Measurements from ENCODE around the gene HDAC9.

HDAC9 gene

DNA sequence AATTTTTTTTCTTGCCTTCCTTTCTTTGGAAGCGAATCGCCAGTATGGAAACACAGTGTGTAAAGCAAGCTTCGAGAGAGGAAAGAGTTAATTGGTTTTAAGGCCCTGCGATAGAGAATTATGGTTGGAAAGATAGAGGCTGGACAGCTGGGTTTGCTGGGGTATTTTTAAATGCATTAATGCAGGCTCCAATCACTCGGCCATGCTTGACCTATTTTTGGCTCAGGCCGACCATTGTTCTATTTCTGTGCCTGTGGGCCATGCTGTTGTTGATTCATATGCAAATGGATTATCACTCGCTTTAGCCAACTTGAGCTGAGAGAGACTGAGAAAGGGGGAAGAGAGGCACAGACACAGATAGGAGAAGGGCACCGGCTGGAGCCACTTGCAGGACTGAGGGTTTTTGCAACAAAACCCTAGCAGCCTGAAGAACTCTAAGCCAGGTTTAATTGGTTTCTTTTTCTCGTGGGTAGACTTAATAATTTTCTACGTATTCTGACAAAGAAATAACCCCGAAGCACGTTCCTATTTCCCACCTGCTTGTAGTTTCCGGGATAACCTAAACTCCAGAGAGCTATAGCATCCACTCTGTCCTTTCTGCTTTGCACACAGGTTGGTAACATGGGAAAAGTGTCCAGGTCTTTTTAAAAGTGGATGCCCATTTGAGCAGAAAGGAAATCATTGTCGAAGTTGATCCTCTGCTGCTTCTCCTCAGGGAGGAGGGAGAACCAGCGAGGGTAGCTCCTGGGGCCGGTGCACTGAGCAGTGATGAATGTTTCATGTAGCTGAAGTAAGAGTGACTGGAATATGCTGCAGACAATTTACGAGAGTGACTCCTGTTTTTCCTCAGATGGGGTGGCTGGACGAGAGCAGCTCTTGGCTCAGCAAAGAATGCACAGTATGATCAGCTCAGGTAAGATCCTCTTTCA, at the start of gene HDAC9:
HDAC9 (plus strand) TSS at position 338 of the 929 bp plus-strand sequence; CDS start at position 892, 554 bp downstream.
- peak; percentile 69 for DNase-seq

DNA sequence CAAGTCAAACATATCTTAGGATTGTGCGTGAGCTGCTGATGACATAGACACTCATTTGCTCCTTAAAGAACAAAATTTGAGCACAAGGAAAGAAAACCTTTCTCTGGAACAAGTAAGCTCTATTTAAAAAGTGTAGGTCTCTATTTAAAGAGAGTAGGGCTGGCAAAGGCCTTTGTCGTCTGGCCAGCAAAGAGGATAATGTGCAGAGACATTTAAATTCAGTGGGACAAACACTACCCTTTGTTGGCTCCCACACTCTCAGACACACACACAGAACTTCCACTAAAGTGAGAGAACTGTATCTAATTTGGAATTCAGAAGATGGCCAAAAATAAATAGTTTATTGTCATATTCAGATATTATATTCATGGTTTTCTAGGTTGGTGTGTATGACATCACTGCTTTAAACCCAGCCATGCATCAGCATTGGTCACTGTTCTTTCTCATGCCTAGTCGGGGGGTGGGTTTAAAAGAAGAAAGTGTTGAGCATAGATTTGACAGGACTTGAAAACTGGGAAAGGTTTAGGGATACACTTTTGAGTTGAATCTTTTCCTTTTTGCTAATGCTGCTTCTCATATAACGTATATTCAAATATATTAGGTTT, 49.5 kb upstream of the HDAC9 start:
- DNase-seq: no peak

GRCh38 chr7:18450019-18450418, 45.5 kb upstream of the HDAC9 start:
- DNase-seq: no peak

GRCh38 chr7:18455606-18456005, 39.9 kb upstream of the HDAC9 start:
- no peak for DNase-seq

DNA sequence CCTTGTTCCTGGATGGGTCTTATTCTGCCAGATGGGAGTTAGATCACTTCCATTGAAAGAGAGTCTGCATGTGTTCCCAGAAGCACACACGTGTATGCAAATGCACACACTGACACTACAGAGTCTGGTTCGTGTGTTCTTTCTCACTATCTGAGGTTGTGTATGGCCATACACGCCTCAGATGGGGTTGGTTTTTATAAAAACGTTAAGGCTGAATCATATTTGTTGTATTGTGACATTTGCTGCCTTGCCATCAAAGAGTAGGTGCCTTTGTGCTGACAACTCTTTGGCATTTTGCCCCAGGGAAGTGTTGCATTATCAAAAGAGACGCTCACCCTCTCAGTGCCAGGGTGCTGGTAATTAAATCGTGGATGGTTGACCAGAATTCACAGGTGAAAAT, 37.7 kb upstream of the HDAC9 start:
- DNase-seq: peak; percentile 33

- DNase-seq: no peak
Observed at GRCh38 chr7:18458830-18459229, 36.7 kb upstream of the HDAC9 start.

GRCh38 chr7:18459484-18460245, 35.9 kb upstream of the HDAC9 start:
- DNase-seq: no peak

DNA sequence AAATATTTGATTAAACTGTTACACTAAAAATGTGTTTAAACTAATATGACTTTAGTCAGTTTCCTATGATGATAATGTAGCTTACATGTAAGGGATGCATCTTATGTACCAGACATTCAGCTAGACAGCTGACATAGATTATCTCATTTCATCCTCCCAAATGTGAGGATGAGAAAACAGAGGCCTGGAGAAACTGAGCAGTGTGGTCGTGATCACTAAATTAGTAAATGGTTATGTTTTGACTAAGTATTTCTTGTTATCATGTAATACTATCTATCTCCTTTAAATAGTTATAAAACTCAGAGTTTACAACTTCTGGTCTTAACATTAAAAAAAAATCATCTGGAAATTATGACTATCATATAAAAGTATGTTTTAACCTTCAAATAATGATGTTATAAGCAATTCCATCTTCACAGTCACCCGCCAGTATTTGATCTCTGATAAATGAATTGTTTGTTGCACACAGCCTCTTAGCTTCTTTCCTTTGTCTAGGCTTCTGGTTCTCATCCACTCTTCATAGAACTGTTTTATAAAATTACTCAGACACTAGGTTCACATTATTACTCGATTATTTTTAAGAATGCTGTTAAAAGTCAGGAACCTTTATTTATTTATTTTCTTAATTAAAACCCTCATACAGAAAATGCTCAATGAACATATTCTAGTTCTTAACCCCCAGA, 33.6 kb upstream of the HDAC9 start:
- no peak for DNase-seq

DNA sequence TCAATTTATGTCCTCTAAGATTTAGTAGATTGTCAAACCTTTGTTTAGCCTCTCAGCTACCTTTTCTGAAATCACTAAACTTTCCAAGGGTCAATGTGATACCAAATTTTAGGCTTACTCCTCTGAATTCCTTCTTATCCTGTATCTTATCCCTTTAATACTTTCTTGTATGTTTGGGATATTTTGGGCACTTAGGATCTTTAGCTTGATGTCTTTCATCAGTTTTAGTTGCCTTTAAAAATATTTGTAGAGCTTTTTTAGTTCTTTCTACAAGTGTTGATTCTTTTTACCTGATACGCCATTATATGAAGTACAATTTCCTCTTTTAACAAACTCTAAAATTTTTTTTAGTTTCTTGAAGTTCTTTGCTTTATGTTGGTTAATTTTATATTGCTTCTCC, 30.7 kb upstream of the HDAC9 start:
- no peak for DNase-seq

DNA sequence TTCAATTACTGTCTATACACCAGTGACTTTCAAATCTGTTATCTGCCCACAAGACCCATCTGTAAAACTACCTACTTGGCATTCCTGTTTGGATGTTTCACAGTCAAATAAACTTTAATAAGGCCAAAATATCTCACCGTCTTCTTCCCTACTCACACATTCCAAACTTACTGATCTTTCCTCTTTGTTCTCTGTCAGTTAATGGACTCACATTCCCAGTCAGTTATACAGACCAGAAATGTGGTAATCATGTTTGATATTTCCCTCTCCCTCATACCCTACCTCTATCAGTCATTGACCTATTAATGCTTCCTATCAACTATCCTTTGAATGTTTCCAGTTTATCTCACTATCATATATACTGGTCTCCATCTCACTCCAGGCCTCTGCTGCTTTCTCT, 28.5 kb upstream of the HDAC9 start:
- no peak for DNase-seq

DNA sequence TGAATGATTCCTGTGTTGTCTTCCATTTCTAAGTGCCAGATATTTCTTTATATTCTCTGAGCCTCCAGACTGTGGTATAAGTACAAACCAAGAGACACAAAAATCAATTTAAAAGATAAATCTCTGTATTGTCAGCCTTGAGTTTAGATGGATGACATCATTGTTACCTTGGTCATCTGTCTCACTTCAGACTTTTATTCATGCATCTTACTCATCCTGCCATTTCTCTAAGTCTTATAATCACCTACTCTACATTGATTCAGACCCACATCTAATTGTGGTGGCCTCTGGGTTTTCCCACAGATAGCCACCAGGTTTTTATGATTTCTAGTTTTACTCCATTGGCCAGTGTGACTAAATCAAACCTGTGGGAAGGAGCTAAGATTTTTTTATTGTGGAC, 26.8 kb upstream of the HDAC9 start:
- no peak for DNase-seq

GRCh38 chr7:18469316-18469715, 26.2 kb upstream of the HDAC9 start:
- DNase-seq: no peak

- DNase-seq: no peak
Observed at GRCh38 chr7:18471476-18472160, 23.9 kb upstream of the HDAC9 start.

DNA sequence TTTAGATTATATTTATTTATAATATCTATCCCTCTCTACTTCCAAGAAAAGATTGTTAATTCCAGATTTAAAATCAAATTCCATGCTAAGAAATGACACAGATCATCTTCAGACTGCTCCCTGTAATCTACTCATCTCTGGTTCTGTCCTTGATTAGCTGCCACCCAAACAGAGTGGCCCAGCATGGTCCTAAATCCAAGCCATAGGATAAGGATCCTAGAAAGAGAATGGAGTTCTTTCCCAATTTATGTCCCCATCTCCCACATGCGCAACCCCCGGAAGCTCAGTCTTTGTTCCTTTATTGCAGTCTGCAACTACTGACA, 23.4 kb upstream of the HDAC9 start:
- no peak for DNase-seq

DNA sequence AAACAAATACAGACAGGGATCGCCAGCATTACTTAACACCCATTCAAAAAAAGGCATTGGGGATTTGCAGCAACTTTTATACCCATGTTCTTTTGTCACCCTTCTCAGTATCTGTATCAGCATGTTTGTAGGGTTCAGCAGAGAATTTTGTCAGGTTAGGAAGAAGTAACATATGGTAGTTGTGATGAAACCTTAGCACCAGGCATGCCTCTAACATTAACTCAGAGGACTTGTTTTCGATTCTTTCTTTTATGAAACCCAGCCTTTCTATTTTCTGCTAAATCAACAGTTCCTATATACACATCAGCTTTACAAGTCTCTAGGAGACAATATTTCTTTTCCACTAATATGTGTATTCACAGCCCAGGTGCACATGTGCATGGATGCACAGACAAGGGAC, 22.4 kb upstream of the HDAC9 start:
- no peak for DNase-seq

- DNase-seq: no peak
Observed at GRCh38 chr7:18474944-18475343, 20.6 kb upstream of the HDAC9 start.

- no peak for DNase-seq
Observed at GRCh38 chr7:18475488-18475887, 20.1 kb upstream of the HDAC9 start.

- no peak for DNase-seq
Observed at GRCh38 chr7:18481776-18482175, 13.8 kb upstream of the HDAC9 start.

- no peak for DNase-seq
Observed at GRCh38 chr7:18488049-18488448, 7.5 kb upstream of the HDAC9 start.

- no peak for DNase-seq
Observed at GRCh38 chr7:18489624-18490023, 5.9 kb upstream of the HDAC9 start.

- no peak for DNase-seq
Observed at GRCh38 chr7:18491871-18492270, 3.7 kb upstream of the HDAC9 start.

DNA sequence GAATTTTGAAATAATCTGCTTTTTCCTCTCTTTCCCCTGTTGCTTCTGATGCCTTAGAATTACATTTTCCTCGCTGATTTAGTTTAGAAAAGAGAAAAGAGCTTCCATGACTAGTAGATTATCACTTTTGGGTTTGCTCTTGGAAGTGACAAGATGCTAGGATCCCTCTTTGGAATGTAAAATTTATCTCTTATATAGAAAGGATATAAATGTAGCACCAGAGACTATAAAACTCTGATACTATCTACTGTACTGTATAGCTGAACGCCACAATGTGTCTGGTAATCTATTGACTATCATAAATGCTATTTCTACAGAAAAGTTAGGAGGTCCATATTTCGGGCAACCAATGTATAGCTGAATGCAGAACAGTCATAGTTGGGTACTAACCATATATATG, 1.1 kb upstream of the HDAC9 start:
- DNase-seq: no peak

Data from NCI-H2029 (cell line).